GM18909 (cell line): ENCODE data around the gene KAT2A.

Experiments used
- ATAC-seq: cut with Tn5 transposase; IDR thresholded peaks from one replicate; pipeline ENCODE4 v1.9.1; 2021; ENCODE audit warnings: mild to moderate bottlenecking; ENCODE audit not compliant: unreplicated experiment, poor library complexity

The KAT2A gene

DNA sequence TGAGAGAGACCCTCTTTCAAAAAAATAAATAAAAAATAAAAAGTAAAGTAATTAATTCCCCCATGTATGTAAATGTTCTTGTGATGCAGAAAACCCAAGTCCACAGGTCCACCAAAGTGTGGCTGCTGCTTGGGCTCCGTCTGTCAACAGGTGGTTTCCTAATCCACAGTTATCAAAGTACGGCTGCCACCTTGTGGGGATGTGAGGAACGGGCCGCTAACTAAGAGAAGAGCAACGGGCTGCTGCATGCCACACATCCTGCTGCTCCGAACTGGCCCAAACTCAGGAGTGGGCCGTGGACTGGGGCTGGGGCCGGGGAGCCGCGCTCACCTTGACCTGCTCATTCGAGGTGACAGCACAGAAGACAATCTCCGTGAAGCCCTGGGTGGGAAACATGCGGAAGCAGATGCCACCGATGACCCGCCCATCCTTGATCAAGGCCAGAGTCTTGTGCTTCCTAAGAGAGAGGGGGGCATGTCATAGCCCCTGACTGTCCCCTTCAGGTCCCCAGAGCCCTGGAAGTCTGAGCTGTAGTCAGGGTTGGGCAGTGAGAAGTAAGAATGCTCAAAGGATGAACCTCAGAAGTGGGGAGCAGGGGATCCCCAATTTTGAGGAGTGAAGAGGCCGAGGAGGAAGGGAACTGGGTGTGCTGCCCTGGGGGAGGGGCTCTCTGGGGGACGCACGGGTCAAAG, 4.3 kb downstream of the KAT2A start:
- ATAC-seq, result no peak

DNA sequence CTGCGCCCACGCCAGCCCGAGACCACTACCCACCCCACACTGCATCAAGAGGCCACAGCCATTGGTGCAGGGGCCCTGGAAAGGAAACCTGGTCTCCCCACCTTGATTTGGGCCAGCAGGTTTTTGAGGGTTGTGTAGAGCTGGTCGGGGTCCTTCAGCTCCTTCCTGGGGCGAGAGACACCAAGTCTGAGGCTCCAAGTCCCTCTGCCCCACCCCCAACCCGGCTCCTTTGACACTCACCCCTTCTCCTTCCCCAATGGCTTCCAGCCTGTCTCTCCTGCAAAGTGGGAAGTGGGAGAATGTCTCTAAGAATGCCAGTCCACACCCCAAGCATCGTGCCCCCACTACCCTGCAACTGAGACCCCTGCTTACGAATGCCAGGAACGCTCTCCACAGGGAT, 7.0 kb downstream of the KAT2A start:
- ATAC-seq, result no peak

DNA sequence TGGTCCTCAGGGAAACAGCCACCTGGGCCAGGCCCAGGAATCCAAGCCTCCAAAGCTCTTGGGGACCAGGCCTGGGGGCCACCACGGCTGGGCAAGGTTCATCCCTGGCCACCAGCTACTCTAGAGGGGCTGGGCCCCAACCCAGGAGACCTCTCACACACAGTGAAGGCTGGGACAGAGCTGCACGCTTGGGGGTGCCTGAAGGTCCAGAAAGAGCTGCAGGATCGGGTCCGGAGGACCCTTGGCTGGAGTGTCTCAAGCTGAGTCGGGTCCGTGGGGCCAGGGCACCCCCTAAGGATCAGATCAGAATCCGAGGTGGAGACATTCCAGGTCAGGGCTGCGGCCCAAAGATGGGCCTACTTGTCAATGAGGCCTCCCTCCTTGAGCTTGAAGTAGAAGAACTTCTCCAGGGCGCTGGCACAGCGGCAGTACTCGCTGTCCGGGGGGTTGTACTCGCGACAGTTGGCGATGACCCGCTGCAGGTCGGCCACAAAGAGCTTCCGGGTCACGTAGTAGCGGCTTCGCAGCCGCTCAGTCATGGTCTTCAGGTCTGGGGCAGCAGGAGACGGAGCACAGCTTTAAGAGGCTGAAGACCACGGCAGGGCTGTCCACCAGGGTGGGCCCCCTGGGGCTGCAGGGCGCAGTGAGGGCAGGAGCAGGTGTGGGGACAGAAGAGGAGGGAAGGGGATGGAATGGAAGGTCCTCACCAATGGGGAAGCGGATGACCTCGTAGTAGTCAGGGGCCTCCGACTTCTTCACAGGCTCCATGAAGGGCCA, 7.7 kb downstream of the KAT2A start:
- ATAC-seq, result no peak

DNA sequence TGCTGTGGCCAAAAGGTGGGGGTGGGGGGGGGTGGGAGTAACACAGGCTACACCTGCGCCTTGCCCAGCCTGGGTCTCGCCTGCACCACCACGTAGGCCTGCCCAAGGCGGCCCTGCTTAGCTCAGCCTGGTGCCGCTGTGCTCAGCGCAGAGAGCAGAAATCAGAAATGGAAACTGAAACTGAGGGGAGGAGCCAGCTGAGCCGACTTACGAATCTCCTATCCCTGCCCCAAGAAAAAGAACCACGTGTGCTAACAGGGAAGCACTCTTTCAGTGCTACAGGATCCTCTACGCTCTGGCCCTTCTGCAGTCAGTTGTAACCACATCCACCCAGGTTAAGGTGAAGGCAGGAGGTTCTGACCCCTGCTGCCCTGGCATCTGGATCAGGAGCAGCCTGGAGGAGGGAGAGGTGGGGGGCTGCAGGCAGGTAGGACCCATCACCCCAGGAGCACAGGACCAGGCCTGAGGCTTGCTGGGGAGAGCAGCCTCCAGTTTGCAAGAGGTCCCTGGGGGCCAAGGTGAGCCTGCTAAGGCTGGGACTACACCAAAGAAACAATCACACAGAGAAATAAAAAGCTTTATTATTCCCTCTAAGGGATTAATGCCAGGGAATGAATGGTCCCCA, 8.5 kb downstream of the KAT2A start, which contains the start of gene DHX58:
TSS of gene DHX58 (minus strand) at position 163 of the 625 bp plus-strand sequence. CDS start 822 bp downstream, outside the sequence.
- peak; percentile 69 for ATAC-seq

- ATAC-seq, result no peak
Observed at GRCh38 chr17:42111871-42112551, 9.2 kb downstream of the KAT2A start.

- ATAC-seq, result no peak
Observed at GRCh38 chr17:42111265-42111636, 9.9 kb downstream of the KAT2A start.

DNA sequence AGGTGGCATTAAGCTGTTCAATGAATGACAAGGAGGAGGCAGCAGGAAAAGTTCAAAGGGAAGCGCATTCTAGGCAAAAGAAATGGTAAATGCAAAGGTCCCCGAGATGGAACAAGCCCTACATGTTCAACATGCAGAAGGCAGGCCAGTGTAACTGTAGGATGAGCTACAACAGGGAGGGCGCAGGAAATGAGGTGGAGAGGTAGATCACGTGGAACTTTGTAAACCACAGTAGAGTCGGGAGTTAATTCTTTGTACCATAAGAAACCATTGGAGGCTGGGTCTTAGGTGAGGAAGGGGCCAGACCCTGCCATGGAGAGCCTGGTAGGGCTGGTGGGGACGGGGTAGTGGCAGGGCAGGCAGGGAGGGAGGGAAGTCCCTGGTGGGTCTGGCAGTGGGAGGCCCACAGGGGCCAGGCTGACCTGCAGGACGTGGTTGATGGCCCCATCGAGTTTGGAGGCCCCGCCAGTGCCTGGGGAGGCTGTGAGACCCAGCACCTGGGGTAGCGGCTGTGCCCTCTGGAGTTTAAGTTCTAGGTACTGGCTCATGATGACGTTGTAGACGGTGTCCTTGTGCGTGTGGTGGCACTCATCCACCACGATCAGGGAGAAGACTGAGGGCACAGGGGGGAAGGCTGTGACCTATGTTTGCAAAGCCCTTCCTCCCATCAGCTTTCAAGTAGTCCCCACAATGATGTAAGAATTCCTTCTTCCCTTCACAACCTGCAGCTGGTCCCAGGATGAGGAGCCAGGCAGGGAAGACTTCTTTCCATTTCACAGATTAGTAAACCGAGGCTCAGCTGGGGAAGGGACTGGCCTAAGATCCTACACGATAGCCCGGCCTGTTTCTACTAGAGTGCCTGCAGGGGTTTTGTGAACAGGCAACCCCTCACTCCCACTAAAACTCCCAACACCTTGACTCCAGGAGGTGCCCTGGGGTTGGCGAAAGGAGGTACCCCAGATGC, 10.6 kb downstream of the KAT2A start:
- no peak for ATAC-seq

- no peak for ATAC-seq
Observed at GRCh38 chr17:42109086-42109485, 12.1 kb downstream of the KAT2A start.

DNA sequence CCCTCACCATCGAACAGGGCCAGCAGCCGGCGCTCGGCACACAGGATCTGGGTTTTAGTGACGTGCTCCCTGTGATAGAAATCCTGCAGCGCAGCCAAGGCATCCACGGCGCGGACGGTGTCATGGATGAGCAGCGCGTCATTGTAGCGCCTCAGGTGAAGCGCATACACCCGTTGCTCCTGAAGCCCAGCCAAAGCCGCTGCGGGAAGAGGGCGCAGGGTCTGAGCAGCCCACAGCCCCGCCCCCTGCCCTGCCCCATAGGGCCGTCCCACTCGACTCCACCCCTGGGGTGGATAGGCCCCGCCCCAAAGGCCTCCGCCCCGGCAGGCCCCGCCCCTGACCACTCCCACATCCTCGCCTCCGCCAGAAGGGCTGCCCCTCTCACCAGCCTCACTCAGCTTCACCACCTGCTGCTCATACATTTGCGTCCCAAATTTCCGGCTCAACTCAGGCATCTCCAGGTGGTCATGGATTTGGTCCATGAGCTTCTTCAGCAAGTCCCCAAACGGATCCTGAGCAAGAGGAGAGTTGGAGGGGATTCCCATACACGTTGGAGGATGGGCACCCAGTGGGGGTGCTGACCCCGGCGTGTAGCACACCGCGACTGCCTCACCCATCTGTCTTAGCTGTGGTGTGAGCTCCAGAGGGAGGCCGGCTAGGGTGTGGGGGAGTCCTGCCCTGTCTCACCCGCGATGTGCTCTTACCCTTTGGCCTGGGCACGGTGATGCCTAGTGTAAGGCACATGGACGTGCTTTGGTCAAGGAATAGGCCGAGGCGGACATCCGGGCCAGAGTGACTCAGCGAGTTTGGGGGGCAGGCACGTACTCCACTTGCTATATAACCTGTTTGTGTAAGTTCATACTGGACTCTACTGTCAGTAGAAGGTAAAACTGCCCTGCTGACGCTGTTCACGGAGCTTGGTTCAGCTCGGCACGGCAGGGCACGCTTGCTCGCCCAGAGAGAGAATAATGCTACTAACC, 13.3 kb downstream of the KAT2A start:
- peak; percentile 71 for ATAC-seq

- no peak for ATAC-seq
Observed at GRCh38 chr17:42107124-42107523, 14.0 kb downstream of the KAT2A start.

DNA sequence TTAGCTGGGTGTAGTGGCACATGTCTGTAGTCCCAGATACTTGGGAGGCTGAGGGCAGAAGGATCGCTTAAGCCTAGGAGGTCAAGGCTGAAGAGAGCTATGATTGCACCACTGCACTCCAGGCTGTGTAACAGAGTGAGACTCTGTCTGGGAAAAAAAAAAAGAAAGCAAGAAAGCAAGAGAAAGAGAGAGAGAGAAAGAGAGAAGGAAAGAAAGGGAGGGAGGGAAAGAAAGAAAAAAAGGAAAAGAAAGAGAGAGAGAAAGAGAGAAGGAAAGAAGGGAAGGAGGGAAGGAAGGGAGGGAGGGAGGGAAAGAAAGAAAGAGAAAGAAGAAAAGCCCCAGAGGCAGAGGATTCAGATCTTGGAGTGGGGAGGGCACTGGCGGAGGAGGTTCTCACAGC, 15.2 kb downstream of the KAT2A start:
- no peak for ATAC-seq

- ATAC-seq, result no peak
Observed at GRCh38 chr17:42104264-42104663, 16.9 kb downstream of the KAT2A start.

GRCh38 chr17:42103221-42103954, 17.8 kb downstream of the KAT2A start:
- no peak for ATAC-seq

DNA sequence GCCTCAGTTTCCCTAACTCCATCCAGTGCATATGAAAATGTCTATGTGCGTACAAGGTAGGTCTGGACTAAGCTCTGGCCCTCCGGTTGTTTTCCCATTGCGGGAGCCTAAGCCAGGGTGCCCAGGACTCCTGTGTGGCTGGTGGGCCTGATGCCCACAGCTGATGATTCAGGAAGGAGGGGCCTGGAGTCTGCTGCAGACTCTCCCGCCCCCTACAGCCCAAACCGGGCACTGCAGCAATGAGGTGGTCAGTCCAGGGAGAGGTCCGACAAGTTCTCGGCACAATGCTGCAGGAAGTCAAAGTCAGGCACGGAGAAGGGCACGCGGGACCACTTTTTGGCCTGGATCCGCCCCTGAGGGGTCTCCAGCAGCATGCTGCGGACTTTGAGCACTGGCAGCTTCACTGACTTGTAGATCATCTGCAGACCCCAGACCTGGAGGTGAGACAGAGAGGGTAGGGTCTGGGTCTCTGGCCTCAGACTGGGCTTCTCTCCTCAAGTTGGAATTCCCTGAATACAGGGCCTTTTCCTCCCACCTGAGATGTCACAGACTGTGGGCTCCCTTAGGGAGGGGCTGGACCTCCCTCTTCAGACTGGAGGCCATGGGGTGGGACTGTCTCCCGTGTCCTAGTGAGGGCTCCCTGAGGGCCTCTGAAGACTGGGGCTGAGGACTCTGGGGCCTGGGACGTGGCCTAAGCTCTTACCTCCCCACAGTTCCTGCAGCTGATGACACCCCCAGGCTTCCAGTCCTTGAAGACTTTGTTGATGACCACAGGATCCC, 19.5 kb downstream of the KAT2A start:
- ATAC-seq, result peak; percentile 44

GRCh38 chr17:42098730-42099399, 22.3 kb downstream of the KAT2A start:
- ATAC-seq, result no peak
